LHCN-M2 (cell line): ENCODE results near the gene HCN4. TPM values are rescaled to one million over a fixed set of nuclear protein-coding genes. Genes with fewer than 3 reads are reported as not detected.
"Not testable (repeated sequence)": the region's sequence is repeated elsewhere in the genome, so short reads cannot be mapped to it uniquely, and the experiment has no call there.

Source experiments
- DNase-seq: peaks from one replicate; pipeline ENCODE4 v3.0.0-alpha.2; 2012; ENCODE audit warnings: low read depth
- total RNA-seq: library from RNA; depleted of rRNA; stranded (reverse); fragments of >200 nt; gene quantifications from 2 replicates; pipeline ENCODE4 v1.2.3, GENCODE V29; 2014

The HCN4 gene
- total RNA-seq, 1 experiment from 2014 or later = not detected

- no peak for DNase-seq
These were observed 42.6 kb downstream of the HCN4 start for GRCh38 chr15:73326157-73326556.

GRCh38 chr15:73325191-73325861 lies 43.4 kb downstream of the HCN4 start:
- DNase-seq = no peak

GRCh38 chr15:73324496-73325170 lies 44.1 kb downstream of the HCN4 start:
- no peak for DNase-seq

GRCh38 chr15:73323956-73324355 lies 44.8 kb downstream of the HCN4 start:
- DNase-seq = no peak

- DNase-seq = no peak
These were observed 45.3 kb downstream of the HCN4 start for GRCh38 chr15:73323374-73323955.

- DNase-seq = no peak
These were observed 45.9 kb downstream of the HCN4 start for GRCh38 chr15:73322665-73323373.

GRCh38 chr15:73321496-73322450 lies 47.0 kb downstream of the HCN4 start:
- DNase-seq = no peak

GRCh38 chr15:73320619-73321180 lies 48.1 kb downstream of the HCN4 start:
- no peak for DNase-seq

- DNase-seq = no peak
These were observed 49.1 kb downstream of the HCN4 start for GRCh38 chr15:73319460-73320245.

GRCh38 chr15:73318463-73319351 lies 50.1 kb downstream of the HCN4 start:
- DNase-seq = no peak

- no peak for DNase-seq
These were observed 50.9 kb downstream of the HCN4 start for GRCh38 chr15:73317651-73318462.

GRCh38 chr15:73313861-73314260 lies 54.9 kb downstream of the HCN4 start:
- DNase-seq = no peak

- DNase-seq = no peak
These were observed 60.5 kb downstream of the HCN4 start for GRCh38 chr15:73308305-73308704.

- DNase-seq = peak; percentile 55
These were observed 63.2 kb downstream of the HCN4 start for GRCh38 chr15:73305331-73306211.

GRCh38 chr15:73303636-73304035 lies 65.1 kb downstream of the HCN4 start:
- no peak for DNase-seq

GRCh38 chr15:73300286-73300685 lies 68.5 kb downstream of the HCN4 start:
- DNase-seq = not testable (repeated sequence)
